WERI-Rb-1 (cell line): Measurements from ENCODE around the gene LPCAT3.

Experiments used
- DNase-seq: peaks from one replicate; pipeline ENCODE4 v3.0.0-alpha.2; 2020
- H3K27ac ChIP-seq: fragments of 250-450 bp; sonication (Bioruptor Pico); 2 replicates; pipeline ENCODE4 v1.5.1; 2020; ENCODE audit warnings: mild to moderate bottlenecking, moderate library complexity
- H3K27me3 ChIP-seq: fragments of 250-450 bp; sonication (Bioruptor Pico); 2 replicates; pipeline ENCODE4 v1.5.1; 2021; ENCODE audit warnings: mild to moderate bottlenecking, low read depth, moderate library complexity; ENCODE audit not compliant: insufficient read depth, severe bottlenecking
- H3K36me3 ChIP-seq: fragments of 250-450 bp; sonication (Bioruptor Pico); 2 replicates; pipeline ENCODE4 v1.5.1; 2020; ENCODE audit warnings: mild to moderate bottlenecking, moderate library complexity
- H3K4me3 ChIP-seq: 2 replicates; pipeline ENCODE4 v1.5.1; 2011; ENCODE audit warnings: low read depth, mild to moderate bottlenecking, control low read depth, low read length
- H3K9me3 ChIP-seq: fragments of 250-450 bp; sonication (Bioruptor Pico); 2 replicates; pipeline ENCODE4 v1.5.1; 2021; ENCODE audit warnings: mild to moderate bottlenecking, moderate library complexity; ENCODE audit not compliant: severe bottlenecking
- CTCF ChIP-seq: IDR thresholded peaks from 2 replicates; pipeline ENCODE4 v1.5.1; 2011; ENCODE audit warnings: low read depth, mild to moderate bottlenecking, control low read depth, inconsistent platforms, low read length

Gene LPCAT3

GRCh38 chr12:7018350-7019042 is at the start of gene LPCAT3:
Gene LPCAT3, minus strand, starts transcription at chr12:7018476. Its CDS starts 52 bp downstream, at chr12:7018424.
- peak; percentile 81 for TF ChIP-seq CTCF
- Histone ChIP-seq H3K9me3 (no peaks in the 10 kb centered on the region), H3K27me3 (no peaks in the 10 kb centered on the region), H3K27ac (peak within 1 kb of the TSS; percentile 89), H3K36me3 (peaks cover 6% of the 10 kb centered on the region; the same call in 1 of the 2 replicates), H3K4me3 (peak within 1 kb of the TSS; percentile 74)
- peak; percentile 98 for DNase-seq

GRCh38 chr12:7067096-7067495 is 48.8 kb upstream of the LPCAT3 start:
- no peak for DNase-seq
- H3K36me3 ChIP-seq = no peaks in the 10 kb centered on the region
- H3K4me3 ChIP-seq = no peak overlapping the region
- H3K27ac ChIP-seq = no peak overlapping the region
- TF ChIP-seq CTCF = no peak
- H3K9me3 ChIP-seq = no peaks in the 10 kb centered on the region
- H3K27me3 ChIP-seq = no peaks in the 10 kb centered on the region

GRCh38 chr12:7066596-7066995 is 48.3 kb upstream of the LPCAT3 start:
- no peaks in the 10 kb centered on the region for H3K36me3 ChIP-seq
- H3K4me3 ChIP-seq = no peak overlapping the region
- no peaks in the 10 kb centered on the region for H3K27me3 ChIP-seq
- no peak for DNase-seq
- TF ChIP-seq CTCF = no peak
- no peak overlapping the region for H3K27ac ChIP-seq
- no peaks in the 10 kb centered on the region for H3K9me3 ChIP-seq

GRCh38 chr12:7065073-7065623 is 46.9 kb upstream of the LPCAT3 start:
- H3K27ac ChIP-seq = no peak overlapping the region
- no peaks in the 10 kb centered on the region for H3K27me3 ChIP-seq
- no peak overlapping the region for H3K4me3 ChIP-seq
- H3K36me3 ChIP-seq = no peaks in the 10 kb centered on the region
- no peaks in the 10 kb centered on the region for H3K9me3 ChIP-seq
- TF ChIP-seq CTCF = no peak
- no peak for DNase-seq

- TF ChIP-seq CTCF = no peak
- Histone ChIP-seq H3K27me3 (no peaks in the 10 kb centered on the region), H3K9me3 (no peaks in the 10 kb centered on the region), H3K4me3 (no peak overlapping the region), H3K36me3 (no peaks in the 10 kb centered on the region), H3K27ac (no peak overlapping the region)
- DNase-seq = no peak
Observed at GRCh38 chr12:7064516-7064915, 46.2 kb upstream of the LPCAT3 start.
